ENCODE data around the gene ZNRF3.

Gene ZNRF3

DNA sequence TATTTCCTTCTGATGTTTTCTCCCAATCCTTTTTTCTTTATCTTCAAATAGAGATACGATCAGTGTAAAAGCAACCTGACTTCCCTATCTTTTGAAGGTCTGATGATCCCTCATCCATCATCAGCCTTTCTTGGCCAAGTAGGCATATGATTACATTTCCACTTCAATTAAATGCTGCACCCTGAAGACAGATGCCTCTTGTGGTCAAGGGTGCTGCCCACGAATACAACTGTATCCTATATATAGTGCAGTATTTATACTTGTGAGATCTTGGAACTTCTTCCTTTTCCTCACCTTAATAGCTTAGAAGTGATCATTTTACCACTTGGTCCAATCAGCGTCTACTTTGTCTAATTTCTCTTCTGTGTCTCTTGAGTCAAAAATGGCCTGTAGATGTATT is 9.3 kb upstream of the ZNRF3 start:
- H2AK5ac ChIP-seq (ENCODE audit: low read length, severe bottlenecking): no peak overlapping the region
- H2AFZ ChIP-seq (ENCODE audit: low read depth, low read length): no peak overlapping the region
- no peak overlapping the region for H3K4me3 ChIP-seq (ENCODE audit: insufficient read depth in 1 of 2, low read depth in 1 of 2, low read length in 2 of 2)
- H3K9me3 ChIP-seq (ENCODE audit: control insufficient read depth, low read length): no peaks in the 10 kb centered on the region
- H3K79me1 ChIP-seq (replicated peaks; ENCODE audit: low read length, poor library complexity, severe bottlenecking): no peaks in the 10 kb centered on the region
- H3K23ac ChIP-seq (ENCODE audit: low read length in 2 of 2): no peak overlapping the region
- no peaks in the 10 kb centered on the region for H3K4me1 ChIP-seq (ENCODE audit: control insufficient read depth, insufficient read depth, low read depth, low read length)
- no peak overlapping the region for H3K27ac ChIP-seq (ENCODE audit: low read length, poor library complexity, severe bottlenecking)
- WGBS: 97% methylated on average over 2 of the region's 3 CpGs
- no peak overlapping the region for H4K8ac ChIP-seq (ENCODE audit: low read length)
- no peak overlapping the region for H3K9ac ChIP-seq (ENCODE audit: low read length)
- no peaks in the 10 kb centered on the region for H3K36me3 ChIP-seq (ENCODE audit: control insufficient read depth in 1 of 2, insufficient read depth in 2 of 2, low read depth in 1 of 2, low read length in 2 of 2)
- H3K27me3 ChIP-seq (ENCODE audit: control insufficient read depth in 1 of 2, insufficient read depth in 1 of 2, low read length in 2 of 2): no peaks in the 10 kb centered on the region
- H3K18ac ChIP-seq (ENCODE audit: low read depth in 1 of 2, low read length in 2 of 2): no peak overlapping the region
- H4K91ac ChIP-seq (ENCODE audit: low read length): no peak overlapping the region
- H2BK12ac ChIP-seq (ENCODE audit: low read length in 2 of 2): no peak overlapping the region
- no peak overlapping the region for H3K14ac ChIP-seq (ENCODE audit: low read length in 2 of 2)
- no peak overlapping the region for H3K4me2 ChIP-seq (ENCODE audit: low read length, poor library complexity, severe bottlenecking)
- H2BK15ac ChIP-seq (ENCODE audit: low read depth, poor library complexity, severe bottlenecking): no peak overlapping the region
- H2BK5ac ChIP-seq (ENCODE audit: low read depth, low read length, poor library complexity, severe bottlenecking): no peak overlapping the region
- no peak for DNase-seq
- H3K4ac ChIP-seq (ENCODE audit: low read depth in 1 of 2, low read length in 2 of 2): no peak overlapping the region
- no peak overlapping the region for H2BK120ac ChIP-seq (ENCODE audit: low read depth, low read length)

DNA sequence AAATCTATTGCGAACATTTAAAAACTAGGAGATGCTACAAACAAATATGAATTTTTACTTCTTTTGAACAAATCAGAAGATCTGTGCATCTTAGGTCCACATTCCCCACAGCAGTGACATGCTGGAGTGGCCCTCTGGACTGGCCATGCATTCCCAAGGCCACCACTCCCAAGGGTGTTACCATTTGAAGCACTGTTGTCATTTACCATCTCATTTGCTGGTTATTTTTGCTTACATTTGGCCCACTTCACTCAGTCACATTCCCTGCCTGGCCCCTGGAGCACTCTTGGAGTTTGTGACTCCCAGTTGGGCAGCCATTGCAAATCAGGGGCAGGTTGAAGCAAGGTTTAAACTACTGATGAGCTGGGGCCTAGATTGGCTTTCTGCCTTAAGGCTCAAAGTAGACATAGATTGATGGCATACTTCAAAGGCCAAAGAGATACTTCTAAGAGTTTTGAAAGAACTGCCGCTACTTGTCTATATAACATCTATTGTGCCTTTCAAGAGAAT is 8.5 kb upstream of the ZNRF3 start:
- H2BK12ac ChIP-seq (ENCODE audit: low read length in 2 of 2): no peak overlapping the region
- WGBS: 100% methylated on average over 1 of the region's 2 CpGs
- no peak overlapping the region for H4K91ac ChIP-seq (ENCODE audit: low read length)
- no peak overlapping the region for H3K4ac ChIP-seq (ENCODE audit: low read depth in 1 of 2, low read length in 2 of 2)
- no peak overlapping the region for H2BK5ac ChIP-seq (ENCODE audit: low read depth, low read length, poor library complexity, severe bottlenecking)
- H3K18ac ChIP-seq (ENCODE audit: low read depth in 1 of 2, low read length in 2 of 2): no peak overlapping the region
- no peak overlapping the region for H2BK15ac ChIP-seq (ENCODE audit: low read depth, poor library complexity, severe bottlenecking)
- H4K8ac ChIP-seq (ENCODE audit: low read length): no peak overlapping the region
- H3K9ac ChIP-seq (ENCODE audit: low read length): no peak overlapping the region
- no peak overlapping the region for H3K27ac ChIP-seq (ENCODE audit: low read length, poor library complexity, severe bottlenecking)
- no peaks in the 10 kb centered on the region for H3K79me1 ChIP-seq (replicated peaks; ENCODE audit: low read length, poor library complexity, severe bottlenecking)
- H3K27me3 ChIP-seq (ENCODE audit: control insufficient read depth in 1 of 2, insufficient read depth in 1 of 2, low read length in 2 of 2): no peaks in the 10 kb centered on the region
- H3K4me2 ChIP-seq (ENCODE audit: low read length, poor library complexity, severe bottlenecking): no peak overlapping the region
- no peak overlapping the region for H3K14ac ChIP-seq (ENCODE audit: low read length in 2 of 2)
- DNase-seq: no peak
- H3K9me3 ChIP-seq (ENCODE audit: control insufficient read depth, low read length): no peaks in the 10 kb centered on the region
- H2AFZ ChIP-seq (ENCODE audit: low read depth, low read length): no peak overlapping the region
- no peaks in the 10 kb centered on the region for H3K36me3 ChIP-seq (ENCODE audit: control insufficient read depth in 1 of 2, insufficient read depth in 2 of 2, low read depth in 1 of 2, low read length in 2 of 2)
- no peak overlapping the region for H3K4me3 ChIP-seq (ENCODE audit: insufficient read depth in 1 of 2, low read depth in 1 of 2, low read length in 2 of 2)
- H2BK120ac ChIP-seq (ENCODE audit: low read depth, low read length): no peak overlapping the region
- no peak overlapping the region for H2AK5ac ChIP-seq (ENCODE audit: low read length, severe bottlenecking)
- H3K23ac ChIP-seq (ENCODE audit: low read length in 2 of 2): no peak overlapping the region
- H3K4me1 ChIP-seq (ENCODE audit: control insufficient read depth, insufficient read depth, low read depth, low read length): no peaks in the 10 kb centered on the region

DNA sequence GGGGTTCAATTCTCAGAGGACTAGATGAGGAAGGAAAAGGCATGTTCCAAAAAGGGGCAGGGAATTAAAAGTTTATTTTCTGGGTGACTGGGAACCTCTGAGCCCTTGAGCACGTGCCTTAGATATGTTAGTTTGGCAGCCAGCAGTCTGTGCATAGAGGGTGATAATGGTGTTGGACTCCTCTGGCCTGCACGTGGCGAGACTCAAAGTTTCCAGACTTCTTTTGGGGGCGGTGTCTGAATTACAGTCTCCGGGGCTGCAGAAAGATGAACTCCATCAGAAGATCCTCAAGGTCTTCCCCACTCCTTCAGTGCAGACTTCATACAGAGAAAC is 861 bp upstream of the ZNRF3 start:
- no peak overlapping the region for H2BK120ac ChIP-seq (ENCODE audit: low read depth, low read length)
- H2BK12ac ChIP-seq (ENCODE audit: low read length in 2 of 2): no peak overlapping the region
- peaks cover 10% of the 10 kb centered on the region for H3K79me1 ChIP-seq (replicated peaks; ENCODE audit: low read length, poor library complexity, severe bottlenecking)
- 26% methylated on average over 5 of the region's 5 CpGs for WGBS
- H3K27me3 ChIP-seq (ENCODE audit: control insufficient read depth in 1 of 2, insufficient read depth in 1 of 2, low read length in 2 of 2): no peaks in the 10 kb centered on the region
- H3K9ac ChIP-seq (ENCODE audit: low read length): peak overlapping the region; percentile 65
- H3K23ac ChIP-seq (ENCODE audit: low read length in 2 of 2): no peak overlapping the region
- H3K18ac ChIP-seq (ENCODE audit: low read depth in 1 of 2, low read length in 2 of 2): peak overlapping the region in 1 of 2 experiments; percentile 37
- H4K8ac ChIP-seq (ENCODE audit: low read length): peak overlapping the region; percentile 84
- no peak overlapping the region for H2BK5ac ChIP-seq (ENCODE audit: low read depth, low read length, poor library complexity, severe bottlenecking)
- H3K4me2 ChIP-seq (ENCODE audit: low read length, poor library complexity, severe bottlenecking): peak overlapping the region; percentile 97
- H3K4me3 ChIP-seq (ENCODE audit: insufficient read depth in 1 of 2, low read depth in 1 of 2, low read length in 2 of 2): peak overlapping the region; percentile 67 to 85
- no peak overlapping the region for H4K91ac ChIP-seq (ENCODE audit: low read length)
- H3K14ac ChIP-seq (ENCODE audit: low read length in 2 of 2): no peak overlapping the region
- DNase-seq: peak; percentile 44
- peaks cover 11% of the 10 kb centered on the region for H3K4me1 ChIP-seq (ENCODE audit: control insufficient read depth, insufficient read depth, low read depth, low read length)
- peak overlapping the region; percentile 26 for H2BK15ac ChIP-seq (ENCODE audit: low read depth, poor library complexity, severe bottlenecking)
- H2AK5ac ChIP-seq (ENCODE audit: low read length, severe bottlenecking): peak overlapping the region; percentile 10
- H2AFZ ChIP-seq (ENCODE audit: low read depth, low read length): peak overlapping the region; percentile 78
- H3K27ac ChIP-seq (ENCODE audit: low read length, poor library complexity, severe bottlenecking): no peak overlapping the region
- no peak overlapping the region for H3K4ac ChIP-seq (ENCODE audit: low read depth in 1 of 2, low read length in 2 of 2)
- no peaks in the 10 kb centered on the region for H3K9me3 ChIP-seq (ENCODE audit: control insufficient read depth, low read length)
- no peaks in the 10 kb centered on the region for H3K36me3 ChIP-seq (ENCODE audit: control insufficient read depth in 1 of 2, insufficient read depth in 2 of 2, low read depth in 1 of 2, low read length in 2 of 2)

DNA sequence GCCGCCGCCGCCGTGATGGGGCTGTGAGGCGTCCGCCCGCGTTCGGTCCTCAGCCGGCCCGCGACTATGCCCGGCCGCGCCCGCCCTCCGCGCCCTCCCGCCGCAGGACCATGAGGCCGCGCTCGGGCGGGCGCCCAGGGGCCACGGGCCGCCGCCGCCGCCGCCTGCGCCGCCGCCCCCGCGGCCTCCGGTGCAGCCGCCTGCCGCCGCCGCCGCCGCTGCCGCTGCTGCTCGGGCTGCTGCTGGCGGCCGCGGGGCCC is 215 bp downstream of the ZNRF3 start:
- DNase-seq: no peak
- Histone ChIP-seq H4K8ac (ENCODE audit: low read length) (no peak overlapping the region), H2BK15ac (ENCODE audit: low read depth, poor library complexity, severe bottlenecking) (no peak overlapping the region), H3K4ac (ENCODE audit: low read depth in 1 of 2, low read length in 2 of 2) (peak overlapping the region in 1 of 2 experiments; percentile 58), H2BK120ac (ENCODE audit: low read depth, low read length) (peak overlapping the region; percentile 49), H3K4me3 (ENCODE audit: insufficient read depth in 1 of 2, low read depth in 1 of 2, low read length in 2 of 2) (peak overlapping the region; percentile 65 to 86), H3K27ac (ENCODE audit: low read length, poor library complexity, severe bottlenecking) (no peak overlapping the region), H3K9me3 (ENCODE audit: control insufficient read depth, low read length) (no peaks in the 10 kb centered on the region), H2BK5ac (ENCODE audit: low read depth, low read length, poor library complexity, severe bottlenecking) (no peak overlapping the region), H2AFZ (ENCODE audit: low read depth, low read length) (peak overlapping the region; percentile 81), H3K18ac (ENCODE audit: low read depth in 1 of 2, low read length in 2 of 2) (peak overlapping the region; percentile 62 to 89), H3K4me2 (ENCODE audit: low read length, poor library complexity, severe bottlenecking) (no peak overlapping the region), H3K36me3 (ENCODE audit: control insufficient read depth in 1 of 2, insufficient read depth in 2 of 2, low read depth in 1 of 2, low read length in 2 of 2) (no peaks in the 10 kb centered on the region), H3K27me3 (ENCODE audit: control insufficient read depth in 1 of 2, insufficient read depth in 1 of 2, low read length in 2 of 2) (no peaks in the 10 kb centered on the region), H2BK12ac (ENCODE audit: low read length in 2 of 2) (no peak overlapping the region), H4K91ac (ENCODE audit: low read length) (no peak overlapping the region), H2AK5ac (ENCODE audit: low read length, severe bottlenecking) (no peak overlapping the region), H3K14ac (ENCODE audit: low read length in 2 of 2) (peak overlapping the region in 1 of 2 experiments; percentile 90), H3K79me1 (replicated peaks; ENCODE audit: low read length, poor library complexity, severe bottlenecking) (peaks cover 16% of the 10 kb centered on the region), H3K9ac (ENCODE audit: low read length) (no peak overlapping the region), H3K4me1 (ENCODE audit: control insufficient read depth, insufficient read depth, low read depth, low read length) (peaks cover 11% of the 10 kb centered on the region), H3K23ac (ENCODE audit: low read length in 2 of 2) (peak overlapping the region in 1 of 2 experiments; percentile 92)
- 2% methylated on average over 18 of the region's 48 CpGs for WGBS
